OCI-LY7 (cell line): ENCODE measurements around the gene HTR1D. TPM values are rescaled to one million over a fixed set of nuclear protein-coding genes. Genes with fewer than 3 reads are reported as not detected.

Experiments
- BruUV-seq: library from RNA; stranded (reverse); fragments of 400-500 nt; replicated peaks from 2 replicates; lab custom pipeline; 2021; lab: Mats Ljungman, UMichigan
- CTCF ChIA-PET: fragments of 300-600 bp; sonication (Branson Sonifier 250); formaldehyde crosslinking; loops from one replicate; lab custom pipeline; 2022; ENCODE audit warnings: antibody characterized with exemption; ENCODE audit not compliant: unreplicated experiment; lab: Charles Lee
- POLR2A ChIA-PET: fragments of 300-600 bp; sonication (Branson Sonifier 250); formaldehyde crosslinking; loops from one replicate; lab custom pipeline; 2022; ENCODE audit warnings: antibody characterized with exemption; lab: Charles Lee
- DNase-seq: peaks from one replicate; pipeline ENCODE4 v3.0.0-alpha.2; 2015; ENCODE audit warnings: low spot score
- H2AFZ ChIP-seq: fragments of 200-600 bp; sonication (generic), shearing (Covaris generic); 2 replicates; pipeline ENCODE4 v1.6.1; 2014; ENCODE audit warnings: mild to moderate bottlenecking, antibody characterized with exemption, low read length, moderate library complexity
- H3K27ac ChIP-seq: fragments of 200-600 bp; sonication (generic); 2 replicates; pipeline ENCODE4 v1.5.1; 2014; ENCODE audit warnings: mixed run types, low read depth, mild to moderate bottlenecking, moderate library complexity, low read length, inconsistent platforms; ENCODE audit not compliant: poor library complexity, severe bottlenecking
- H3K36me3 ChIP-seq: fragments of 200-600 bp; sonication (generic); 2 replicates; pipeline ENCODE4 v1.6.1; 2014; ENCODE audit warnings: mild to moderate bottlenecking, antibody characterized with exemption, low read length, moderate library complexity, mixed read lengths; ENCODE audit not compliant: insufficient read depth
- H3K4me1 ChIP-seq: fragments of 200-600 bp; sonication (generic); 2 replicates; pipeline ENCODE4 v1.5.1; 2014; ENCODE audit warnings: mild to moderate bottlenecking, low read length; ENCODE audit not compliant: insufficient read depth, poor library complexity, severe bottlenecking
- H3K4me2 ChIP-seq: fragments of 200-600 bp; sonication (generic); 2 replicates; pipeline ENCODE4 v1.6.1; 2014; ENCODE audit warnings: mild to moderate bottlenecking, low read length
- H3K4me3 ChIP-seq: fragments of 200-600 bp; sonication (generic); 2 replicates; pipeline ENCODE4 v1.5.1; 2014; ENCODE audit warnings: mild to moderate bottlenecking, low read depth, low read length; ENCODE audit not compliant: poor library complexity, severe bottlenecking
- H3K79me2 ChIP-seq: fragments of 200-600 bp; sonication (generic); 2 replicates; pipeline ENCODE4 v1.6.1; 2016; ENCODE audit warnings: low read depth, mild to moderate bottlenecking, low read length, moderate library complexity, mixed read lengths; ENCODE audit not compliant: insufficient read depth
- H3K9me2 ChIP-seq: fragments of 200-600 bp; sonication (generic); 2 replicates; pipeline ENCODE4 v1.6.1; 2016; ENCODE audit warnings: mild to moderate bottlenecking, low read length, mixed read lengths; ENCODE audit not compliant: insufficient read depth
- H3K9me3 ChIP-seq: fragments of 200-600 bp; sonication (generic); 2 replicates; pipeline ENCODE4 v1.6.1; 2014; ENCODE audit warnings: mild to moderate bottlenecking, mixed run types, low read length, mixed read lengths
- H4K20me1 ChIP-seq: fragments of 200-600 bp; sonication (generic); 2 replicates; pipeline ENCODE4 v1.6.1; 2014; ENCODE audit warnings: mild to moderate bottlenecking, antibody characterized with exemption, low read length, moderate library complexity, mixed read lengths; ENCODE audit not compliant: insufficient read depth
- EZH2phosphoT487 ChIP-seq: fragments of 200-600 bp; sonication (generic); IDR thresholded peaks from 2 replicates; pipeline ENCODE4 v1.6.1; 2018; ENCODE audit warnings: low read depth, borderline replicate concordance, mild to moderate bottlenecking, mixed run types, antibody characterized with exemption, low read length, moderate library complexity, mixed read lengths
- intact Hi-C: fragments of 100-400 bp; cut with micrococcal nuclease; formaldehyde crosslinking; loops from one replicate; pipeline ENCODE4 v1.10.0; 2022; ENCODE audit not compliant: unreplicated experiment
- total RNA-seq, 2 experiments: library from RNA; depleted of rRNA in 1 of 2; stranded (reverse); fragments of >200 nt in 1 of 2; shearing (Covaris generic) in 1 of 2; gene quantifications; 2 replicates each; pipeline ENCODE4 v1.2.3, GENCODE V29; 2014 to 2022
- TF ChIP-seq, protein P1 (sequence below): fragments of 200-600 bp; sonication (generic); conservative IDR thresholded peaks from 2 replicates; pipeline ENCODE4 v1.5.1; 2014; ENCODE audit warnings: mild to moderate bottlenecking, antibody characterized with exemption, low read length, moderate library complexity, mixed read lengths

Gene HTR1D
- total RNA-seq, 2 experiments from 2014 or later = not detected

DNA sequence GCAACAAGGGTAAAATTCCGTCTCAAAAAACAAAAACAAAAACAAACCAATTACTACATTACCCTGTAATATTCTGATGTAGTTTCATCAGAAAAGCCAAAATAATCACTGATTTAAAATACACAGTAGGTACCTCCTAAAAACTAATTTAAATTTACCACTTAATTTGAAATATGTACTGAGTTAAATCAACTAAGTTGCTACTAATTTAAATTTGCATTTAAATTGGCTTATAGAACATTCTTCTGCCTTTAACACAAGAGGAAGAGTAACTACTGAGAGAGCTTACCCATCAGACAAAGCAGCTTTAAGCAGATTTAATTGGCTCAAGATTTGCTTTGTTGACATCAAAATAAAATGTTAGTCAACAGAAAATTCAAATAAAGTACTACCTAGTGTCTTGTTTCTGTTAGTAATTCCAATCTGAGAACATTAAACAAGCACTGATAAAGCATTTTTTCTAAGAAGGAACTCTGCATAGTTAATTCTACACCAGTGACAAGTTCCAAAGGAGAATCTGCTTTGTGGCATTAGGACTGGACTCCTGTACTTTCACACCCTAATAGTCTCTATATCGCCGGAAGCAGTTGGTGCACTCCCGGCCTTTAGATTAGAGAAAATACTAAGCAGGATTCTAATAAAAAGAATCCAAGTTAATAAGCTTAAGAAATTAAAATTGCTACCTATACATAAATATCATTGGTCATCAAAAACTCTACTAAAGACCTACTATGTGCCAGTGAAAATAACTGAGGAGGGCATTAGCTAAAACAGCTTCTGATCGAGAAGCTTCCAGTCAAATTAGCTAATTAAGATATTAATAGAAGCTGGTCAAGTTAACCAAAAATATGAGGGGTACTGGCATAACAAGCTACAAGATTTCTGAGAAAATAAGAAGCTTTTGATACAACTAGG is 57.1 kb downstream of the HTR1D start:
- Histone ChIP-seq H3K27ac (no peak overlapping the region), H3K9me3 (no peaks in the 10 kb centered on the region), H3K4me1 (peaks cover 24% of the 10 kb centered on the region), H4K20me1 (0 out of 2 replicates have a peak, but pooled peaks cover 4% of the 10 kb centered on the region), H3K79me2 (peaks cover 70% of the 10 kb centered on the region), H3K4me2 (no peak overlapping the region), H3K9me2 (no peaks in the 10 kb centered on the region), H3K36me3 (no peaks in the 10 kb centered on the region), H2AFZ (no peak overlapping the region), H3K4me3 (no peak overlapping the region)
- POLR2A ChIA-PET = interaction anchor here (0.7 to 1.5 kb wide), 5 partner anchors 8 to 22 kb away, joined by 3 to 5 read pairs (median 4); partner anchors contain the start of gene LUZP1
- intact Hi-C loops = no loop called here
- TF ChIP-seq, protein P1, sequence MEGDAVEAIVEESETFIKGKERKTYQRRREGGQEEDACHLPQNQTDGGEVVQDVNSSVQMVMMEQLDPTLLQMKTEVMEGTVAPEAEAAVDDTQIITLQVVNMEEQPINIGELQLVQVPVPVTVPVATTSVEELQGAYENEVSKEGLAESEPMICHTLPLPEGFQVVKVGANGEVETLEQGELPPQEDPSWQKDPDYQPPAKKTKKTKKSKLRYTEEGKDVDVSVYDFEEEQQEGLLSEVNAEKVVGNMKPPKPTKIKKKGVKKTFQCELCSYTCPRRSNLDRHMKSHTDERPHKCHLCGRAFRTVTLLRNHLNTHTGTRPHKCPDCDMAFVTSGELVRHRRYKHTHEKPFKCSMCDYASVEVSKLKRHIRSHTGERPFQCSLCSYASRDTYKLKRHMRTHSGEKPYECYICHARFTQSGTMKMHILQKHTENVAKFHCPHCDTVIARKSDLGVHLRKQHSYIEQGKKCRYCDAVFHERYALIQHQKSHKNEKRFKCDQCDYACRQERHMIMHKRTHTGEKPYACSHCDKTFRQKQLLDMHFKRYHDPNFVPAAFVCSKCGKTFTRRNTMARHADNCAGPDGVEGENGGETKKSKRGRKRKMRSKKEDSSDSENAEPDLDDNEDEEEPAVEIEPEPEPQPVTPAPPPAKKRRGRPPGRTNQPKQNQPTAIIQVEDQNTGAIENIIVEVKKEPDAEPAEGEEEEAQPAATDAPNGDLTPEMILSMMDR = no peak
- no peak for TF ChIP-seq EZH2phosphoT487
- DNase-seq = no peak
- BruUV-seq = no TSS peak
- CTCF ChIA-PET = no interaction called here

DNA sequence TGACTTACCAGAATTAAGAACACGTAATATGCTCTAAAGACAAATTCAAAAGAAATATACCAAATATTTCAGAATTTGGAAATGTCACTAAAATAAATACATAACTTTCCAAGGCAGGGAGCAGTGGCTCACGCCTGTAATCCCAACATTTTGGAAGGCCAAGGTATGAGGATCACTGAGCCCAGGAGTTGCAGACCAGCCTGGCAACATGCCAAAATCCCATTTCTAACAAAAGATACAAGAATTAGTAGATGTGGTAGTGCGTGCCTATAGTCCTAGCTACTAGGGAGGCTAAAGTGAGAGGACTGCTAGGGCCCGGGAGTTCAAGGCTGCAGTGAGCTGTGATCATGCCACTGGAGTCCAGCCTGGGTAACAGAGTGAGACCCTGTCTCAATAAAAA is 60.4 kb downstream of the HTR1D start:
- Histone ChIP-seq H3K9me3 (no peaks in the 10 kb centered on the region), H3K36me3 (no peaks in the 10 kb centered on the region), H3K4me1 (peaks cover 27% of the 10 kb centered on the region), H3K4me2 (no peak overlapping the region), H3K79me2 (peaks cover 59% of the 10 kb centered on the region), H3K4me3 (no peak overlapping the region), H2AFZ (no peak overlapping the region), H3K9me2 (no peaks in the 10 kb centered on the region), H4K20me1 (0 out of 2 replicates have a peak, but pooled peaks cover 4% of the 10 kb centered on the region), H3K27ac (no peak overlapping the region)
- TF ChIP-seq, protein P1 = no peak
- no peak for TF ChIP-seq EZH2phosphoT487
- no TSS peak for BruUV-seq
- POLR2A ChIA-PET = no interaction called here
- intact Hi-C loops = no loop called here
- no peak for DNase-seq
- CTCF ChIA-PET = no interaction called here
